Kasumi-1 (cell line): ENCODE data around the gene CELA2A.
"Not testable (repeated sequence)": the region's sequence is repeated elsewhere in the genome, so short reads cannot be mapped to it uniquely, and the experiment has no call there.

Source experiments
- DNase-seq, 2 experiments: peaks; one replicate each; lab custom pipeline; 2025; lab: John Stamatoyannopoulos, UW

CELA2A gene

GRCh38 chr1:15425521-15425920 lies 31.0 kb upstream of the CELA2A start:
- DNase-seq, result no peak

- DNase-seq, result no peak
Measured at GRCh38 chr1:15425958-15426357, 30.6 kb upstream of the CELA2A start.

GRCh38 chr1:15426492-15427279 lies 29.8 kb upstream of the CELA2A start:
- DNase-seq, result no peak

- DNase-seq, result no peak
Measured at GRCh38 chr1:15427280-15427666, 29.3 kb upstream of the CELA2A start.

- DNase-seq, result not testable (repeated sequence)
Measured at GRCh38 chr1:15428252-15428651, 28.3 kb upstream of the CELA2A start.

- no peak for DNase-seq
Measured at GRCh38 chr1:15428815-15429435, 27.6 kb upstream of the CELA2A start.

GRCh38 chr1:15429701-15430149 lies 26.8 kb upstream of the CELA2A start:
- no peak for DNase-seq

GRCh38 chr1:15430787-15431570 lies 25.6 kb upstream of the CELA2A start:
- DNase-seq, result peak; percentile 36 to 43

- no peak for DNase-seq
Measured at GRCh38 chr1:15431571-15431948, 25.0 kb upstream of the CELA2A start.

GRCh38 chr1:15432324-15432723 lies 24.2 kb upstream of the CELA2A start:
- no peak for DNase-seq

- no peak for DNase-seq
Measured at GRCh38 chr1:15433471-15433870, 23.1 kb upstream of the CELA2A start.

GRCh38 chr1:15434739-15435138 lies 21.8 kb upstream of the CELA2A start:
- peak; percentile 63 to 77 for DNase-seq

- DNase-seq, result no peak
Measured at GRCh38 chr1:15435239-15436077, 21.1 kb upstream of the CELA2A start.

GRCh38 chr1:15436881-15437442 lies 19.6 kb upstream of the CELA2A start:
- DNase-seq, result no peak

GRCh38 chr1:15439325-15439724 lies 17.2 kb upstream of the CELA2A start:
- no peak for DNase-seq

- DNase-seq, result no peak
Measured at GRCh38 chr1:15440357-15440756, 16.2 kb upstream of the CELA2A start.

GRCh38 chr1:15441247-15441646 lies 15.3 kb upstream of the CELA2A start:
- no peak for DNase-seq

- DNase-seq, result no peak
Measured at GRCh38 chr1:15442119-15442518, 14.4 kb upstream of the CELA2A start.

GRCh38 chr1:15442759-15443158 lies 13.8 kb upstream of the CELA2A start:
- no peak for DNase-seq

- DNase-seq, result no peak
Measured at GRCh38 chr1:15443281-15443680, 13.3 kb upstream of the CELA2A start.
